Ecto neural progenitor cell (in vitro differentiated cells): ENCODE measurements around the gene HNRNPDL.
A peak's percentile ranks its signal among the peaks of the same experiment; 100 is the strongest.
"Not testable (repeated sequence)": the region's sequence is repeated elsewhere in the genome, so short reads cannot be mapped to it uniquely, and the experiment has no call there.

Experiments used
- DNase-seq: peaks from one replicate; pipeline ENCODE4 v3.0.0-alpha.2; 2018; ENCODE audit warnings: low spot score

The HNRNPDL gene

DNA sequence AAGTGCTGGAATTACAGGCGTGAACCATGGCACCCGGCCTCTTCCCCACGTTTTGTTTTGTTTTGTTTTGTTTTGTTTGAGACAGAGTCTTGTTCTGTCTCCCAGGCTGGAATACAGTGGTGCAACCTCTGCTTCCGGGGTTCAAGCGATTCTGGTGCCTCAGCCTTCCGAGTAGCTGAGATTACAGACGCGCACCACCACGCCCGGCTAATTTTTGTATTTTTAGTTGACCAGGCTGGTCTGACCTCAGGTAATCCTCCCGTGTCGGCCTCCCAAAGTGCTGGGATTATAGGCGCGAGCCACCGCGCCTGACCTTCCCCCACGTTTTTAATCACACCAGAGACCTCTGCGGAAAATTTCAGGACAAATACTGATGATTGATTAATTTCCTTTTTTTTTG lies 2.3 kb upstream of the HNRNPDL start:
- no peak for DNase-seq

DNA sequence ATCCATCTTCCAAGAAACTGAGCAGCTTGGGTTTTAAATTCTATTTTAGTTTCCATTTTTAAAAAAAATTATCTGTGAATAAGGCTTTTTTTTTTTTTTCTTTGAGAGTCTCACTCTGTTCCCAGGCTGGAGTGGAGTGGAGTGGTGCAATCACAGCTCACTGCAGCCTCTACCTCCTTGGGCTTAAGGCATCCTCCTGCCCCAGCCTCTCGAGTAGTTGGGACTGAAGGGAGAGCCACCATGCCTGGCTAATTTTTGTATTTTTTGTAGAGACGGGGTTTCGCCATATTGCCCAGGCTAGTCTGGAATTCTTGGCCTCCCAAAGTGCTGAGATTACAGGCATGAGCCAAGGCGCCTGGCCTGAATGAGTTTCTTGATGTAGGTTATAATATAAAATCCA lies 1.6 kb upstream of the HNRNPDL start:
- DNase-seq = no peak

DNA sequence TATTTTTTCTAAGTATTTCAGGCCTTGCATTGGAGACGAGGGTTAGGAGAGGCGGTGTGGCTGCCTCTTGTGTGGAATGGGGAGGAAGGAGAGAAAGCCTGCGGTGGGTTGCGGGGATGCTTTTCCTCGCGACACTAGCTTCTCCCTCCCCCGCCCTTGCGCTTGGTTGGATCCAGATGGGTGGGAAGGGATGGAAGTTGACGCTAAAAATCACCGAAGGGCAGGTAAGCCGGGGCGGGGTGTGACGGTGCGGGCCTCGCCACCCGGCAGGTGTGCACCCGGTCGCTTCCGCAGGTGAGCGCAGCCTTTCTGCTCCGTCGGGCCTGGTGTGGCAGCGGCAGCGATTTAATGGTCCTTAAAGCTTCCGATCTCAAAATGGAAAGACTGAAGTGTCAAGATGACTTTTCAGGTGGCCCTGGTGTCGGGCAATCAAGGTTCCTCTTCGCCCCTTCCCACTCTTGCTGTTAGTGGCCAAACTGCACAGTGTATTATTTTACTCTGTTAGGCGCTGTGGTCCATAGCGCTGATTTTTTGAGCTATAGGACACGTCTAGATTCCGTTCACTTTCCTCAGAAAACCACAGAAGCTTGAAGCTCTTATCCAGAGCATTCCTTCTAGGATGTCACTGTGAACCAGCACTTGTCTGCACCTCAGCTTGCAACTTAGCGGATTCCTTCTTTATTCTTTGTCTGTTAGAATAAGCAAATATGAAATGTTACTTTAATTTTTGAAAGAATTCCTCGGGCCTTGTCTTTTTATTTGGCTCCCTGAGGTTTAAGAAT lies 893 bp upstream of the HNRNPDL start:
- DNase-seq = no peak

DNA sequence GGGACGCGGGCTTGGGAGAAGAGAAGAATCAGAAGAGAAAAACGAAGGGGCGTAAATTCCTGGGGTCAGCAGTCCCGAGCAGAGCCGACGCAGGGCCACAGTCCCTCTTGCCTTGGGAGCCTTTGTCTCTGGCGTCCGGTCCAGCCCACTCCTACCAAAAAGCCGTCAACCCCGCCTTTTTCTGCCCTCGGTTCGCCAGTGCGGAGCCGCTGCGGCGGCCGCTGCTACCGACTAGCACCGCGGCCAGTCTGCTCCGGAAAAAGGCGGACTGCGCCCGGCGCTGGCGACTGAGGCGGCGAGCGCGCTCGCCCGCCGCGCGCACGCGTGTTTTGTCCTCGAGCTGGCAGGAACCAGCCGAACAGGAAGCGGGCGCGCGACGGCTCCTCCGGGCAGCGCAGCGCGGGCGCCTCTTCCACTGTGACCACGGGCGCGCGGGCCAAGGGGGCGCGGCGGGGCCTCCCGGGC lies 502 bp downstream of the HNRNPDL start:
- no peak for DNase-seq

DNA sequence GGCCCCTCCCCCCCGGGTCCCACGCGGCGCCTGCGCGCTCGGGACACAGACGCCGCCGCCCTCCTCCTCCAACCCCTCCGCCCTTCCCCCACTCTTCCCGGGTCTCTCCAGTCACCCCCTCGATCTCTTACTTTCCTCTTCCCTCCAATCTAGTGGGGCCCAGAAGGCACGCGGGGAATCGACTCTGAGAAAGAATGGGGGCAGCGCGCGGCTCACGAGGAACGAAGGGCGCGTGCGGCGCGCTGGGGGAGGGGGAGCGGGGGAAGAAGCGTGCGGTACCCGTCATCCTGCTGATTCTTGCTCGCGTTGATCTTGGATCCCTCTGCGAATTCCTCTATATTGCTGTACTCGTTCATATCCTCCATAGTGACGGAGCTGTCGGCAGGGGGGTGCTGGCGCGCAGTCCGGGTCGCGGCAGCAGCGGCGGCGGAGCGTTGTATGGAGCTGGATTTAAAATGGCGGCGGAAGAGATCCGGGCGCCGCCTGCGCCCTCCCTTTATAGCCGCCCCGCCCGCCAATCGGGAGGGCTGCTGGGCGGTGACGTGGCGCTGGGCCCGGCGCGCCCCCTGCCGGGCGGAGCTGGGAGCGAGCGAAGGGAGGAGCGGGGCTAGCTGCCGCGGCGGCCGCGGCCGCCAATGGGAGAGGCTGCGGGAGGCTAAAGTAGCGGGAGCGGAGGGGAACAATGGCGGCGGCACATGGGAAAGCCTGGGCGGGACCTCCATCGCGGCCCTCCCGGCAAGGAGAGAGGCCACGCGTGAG lies 1.1 kb downstream of the HNRNPDL start:
- peak; percentile 97 for DNase-seq

DNA sequence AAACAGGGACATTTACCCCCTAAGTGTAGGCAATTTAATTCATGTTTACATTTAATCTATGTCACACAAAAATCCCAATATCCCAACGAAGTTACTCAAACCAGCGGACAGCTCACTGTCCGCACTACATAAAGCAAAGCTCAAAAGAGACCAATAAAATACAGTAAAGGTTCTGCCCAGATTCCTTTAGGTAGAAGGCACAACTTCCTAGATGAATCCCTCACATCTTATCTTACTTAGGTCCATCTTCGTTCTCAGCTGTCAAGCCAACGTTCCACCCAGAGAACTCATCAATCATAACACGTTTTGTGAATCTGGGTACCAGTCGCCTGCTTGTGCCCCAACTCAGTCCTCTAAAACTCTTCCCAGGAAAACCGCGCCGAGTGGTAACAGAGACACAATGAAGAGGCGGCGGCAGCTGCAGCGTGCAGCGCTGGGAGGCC lies 1.7 kb downstream of the HNRNPDL start:
- DNase-seq = no peak

DNA sequence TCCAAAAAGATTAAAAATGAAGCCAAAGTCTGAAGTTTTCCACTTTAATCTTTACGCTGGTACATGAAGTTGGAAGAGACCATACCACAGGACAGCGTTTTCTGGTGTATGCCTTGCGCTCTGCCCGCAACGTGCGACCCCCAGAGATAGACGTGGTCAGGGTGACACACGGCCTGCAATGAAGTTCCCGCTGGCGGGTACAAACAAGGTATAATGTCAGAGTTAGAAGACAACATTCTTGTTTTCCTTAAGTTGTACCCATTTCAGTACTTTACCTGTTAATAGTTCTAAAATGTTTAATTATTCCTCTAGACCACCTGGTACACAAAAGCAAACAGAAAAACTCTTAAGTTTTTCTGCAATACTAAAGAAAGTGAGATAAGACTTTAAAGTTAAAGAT lies 4.8 kb downstream of the HNRNPDL start:
- DNase-seq = no peak

DNA sequence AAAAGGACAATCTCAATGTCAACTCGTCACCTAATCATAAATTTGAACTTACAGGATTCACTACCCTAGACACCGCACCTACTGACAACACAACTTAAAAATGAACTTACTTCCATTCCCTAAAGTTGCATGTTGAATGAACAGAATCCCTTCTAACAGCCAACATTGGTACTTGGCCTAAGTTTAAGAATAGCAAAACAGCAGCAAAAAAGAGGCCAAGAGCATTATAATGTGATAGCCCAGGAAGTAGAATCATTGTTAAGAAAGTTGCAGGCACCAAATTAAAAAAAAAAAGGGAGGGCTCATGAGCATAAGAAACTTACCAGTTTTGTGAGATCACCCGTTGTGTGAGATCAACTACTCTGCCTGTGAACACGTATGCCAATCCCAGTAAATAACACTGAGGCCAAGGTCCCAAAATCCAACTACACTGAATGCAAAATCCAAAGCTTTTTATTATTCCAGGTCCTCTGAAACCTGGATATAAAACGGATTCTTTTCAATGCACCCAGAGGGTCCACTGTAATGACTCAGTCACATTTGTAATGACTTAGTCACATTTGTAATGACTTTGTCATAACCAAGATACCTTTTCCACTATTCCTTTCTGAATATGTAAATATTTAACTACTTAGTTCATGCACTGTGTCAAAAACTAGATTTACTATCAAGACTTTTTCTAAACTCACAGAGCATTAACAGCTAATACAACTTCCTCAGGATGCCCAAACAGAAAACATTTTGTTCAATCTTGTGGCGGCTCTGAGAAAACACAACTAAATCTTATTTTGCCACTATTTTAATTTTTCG lies 6.8 kb downstream of the HNRNPDL start:
- no peak for DNase-seq

DNA sequence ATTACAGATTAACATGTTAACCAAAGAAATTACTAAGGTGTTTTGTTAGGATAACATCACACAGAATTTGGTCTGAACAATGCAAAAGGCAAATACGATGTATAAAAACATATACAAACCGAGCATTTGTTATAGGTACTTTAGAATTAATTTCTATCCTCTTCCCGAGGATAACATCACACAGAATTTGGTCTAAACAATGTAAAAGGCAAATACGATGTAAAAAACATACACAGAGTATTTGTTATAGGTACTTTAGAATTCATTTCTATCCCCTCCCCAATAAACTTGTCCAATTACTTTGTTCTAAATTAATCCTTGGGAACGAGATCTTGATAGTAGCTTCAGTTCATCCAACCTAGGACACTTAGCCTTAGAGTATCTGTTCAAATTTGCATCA lies 7.6 kb downstream of the HNRNPDL start:
- DNase-seq = no peak

DNA sequence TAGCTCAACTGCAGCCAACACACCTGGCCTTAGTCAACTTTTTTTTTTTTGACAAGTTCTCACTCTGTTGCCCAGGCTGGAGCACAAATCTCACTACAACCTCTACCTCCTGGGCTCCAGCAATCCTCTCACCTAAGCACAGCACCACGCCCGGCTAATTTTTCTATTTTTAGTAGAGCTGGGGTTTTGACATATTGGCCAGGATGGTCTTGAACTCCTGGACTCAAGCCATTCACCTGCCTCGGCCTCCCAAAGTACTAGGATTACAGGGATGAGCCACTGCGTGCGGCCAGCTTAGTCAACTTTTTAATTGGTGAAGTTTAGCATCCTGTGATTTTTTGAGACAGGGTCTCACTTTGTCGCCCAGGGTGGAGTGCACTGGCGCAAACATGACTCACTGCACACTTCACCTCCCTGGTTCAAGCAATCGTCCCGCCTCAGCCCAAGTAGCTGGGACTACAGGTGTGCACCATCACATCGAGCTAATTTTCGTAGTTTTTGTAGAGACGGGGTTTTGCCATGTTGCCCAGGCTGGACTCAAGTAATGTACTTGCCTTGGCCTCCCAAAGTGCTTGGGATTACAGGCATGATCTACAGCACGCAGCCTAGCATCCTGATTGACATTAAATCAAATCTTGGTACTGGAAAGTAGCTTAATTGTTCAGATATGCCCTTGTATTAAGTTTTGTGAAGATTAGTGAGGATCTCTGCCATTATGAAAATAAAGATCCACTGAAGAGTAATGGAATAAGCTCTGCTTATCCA lies 8.3 kb downstream of the HNRNPDL start:
- no peak for DNase-seq

DNA sequence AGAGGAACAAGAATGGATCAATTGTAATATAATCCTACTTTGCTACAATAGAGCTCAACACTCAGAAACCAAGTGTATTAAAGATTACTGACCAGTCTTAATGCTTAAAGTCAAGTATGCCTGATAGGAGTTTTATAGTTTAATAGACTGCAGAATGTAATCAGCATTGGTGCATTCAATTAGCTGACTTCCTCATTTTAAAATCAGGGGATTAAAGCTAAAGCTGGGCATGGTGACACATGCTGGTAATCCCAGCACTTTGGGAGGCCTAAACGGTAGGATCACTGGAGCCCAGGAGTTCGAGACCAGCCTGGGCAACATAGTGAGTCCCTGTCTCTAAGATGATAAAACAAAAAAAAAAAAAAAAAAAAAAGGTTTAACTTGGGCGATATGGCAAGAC lies 10.8 kb downstream of the HNRNPDL start:
- DNase-seq = no peak

DNA sequence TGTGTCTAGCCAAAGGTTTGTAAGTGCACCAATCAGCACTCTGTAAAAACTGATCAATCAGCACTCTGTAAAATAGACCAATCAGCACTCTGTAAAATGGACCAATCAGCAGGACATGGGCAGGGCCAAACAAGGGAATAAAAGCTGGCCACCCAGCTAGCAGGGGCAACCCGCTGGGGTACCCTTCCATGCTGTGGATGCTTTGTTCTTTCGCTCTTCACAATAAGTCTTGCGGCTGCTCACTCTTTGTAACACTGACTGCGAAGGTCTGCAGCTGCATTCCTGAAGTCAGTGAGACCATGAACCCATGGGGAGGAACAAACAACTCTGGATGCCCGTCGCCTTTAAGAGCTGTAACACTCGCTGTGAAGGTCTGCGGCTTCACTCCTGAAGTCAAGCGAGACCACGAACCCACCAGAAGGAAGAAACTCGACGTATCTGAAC lies 14.3 kb downstream of the HNRNPDL start:
- peak; percentile 67 for DNase-seq

DNA sequence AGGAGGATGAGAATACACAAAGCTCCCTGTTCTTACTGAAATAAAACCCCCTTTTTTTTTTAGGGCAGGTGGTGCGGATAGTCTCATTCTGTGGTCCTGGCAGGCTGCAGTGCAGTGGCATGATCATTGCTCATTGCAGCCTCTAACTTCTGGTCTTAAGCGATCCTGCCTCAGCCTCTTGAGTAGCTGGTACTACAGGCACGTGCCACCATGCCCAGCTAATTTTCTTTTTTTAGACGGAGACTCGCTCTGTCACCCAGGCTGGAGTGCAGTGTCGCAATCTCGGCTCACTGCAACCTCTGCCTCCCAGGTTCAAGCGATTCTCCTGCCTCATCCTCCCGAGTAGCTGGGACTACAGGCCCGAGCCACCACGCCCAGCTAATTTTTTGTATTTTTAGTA lies 15.2 kb downstream of the HNRNPDL start:
- not testable (repeated sequence) for DNase-seq

DNA sequence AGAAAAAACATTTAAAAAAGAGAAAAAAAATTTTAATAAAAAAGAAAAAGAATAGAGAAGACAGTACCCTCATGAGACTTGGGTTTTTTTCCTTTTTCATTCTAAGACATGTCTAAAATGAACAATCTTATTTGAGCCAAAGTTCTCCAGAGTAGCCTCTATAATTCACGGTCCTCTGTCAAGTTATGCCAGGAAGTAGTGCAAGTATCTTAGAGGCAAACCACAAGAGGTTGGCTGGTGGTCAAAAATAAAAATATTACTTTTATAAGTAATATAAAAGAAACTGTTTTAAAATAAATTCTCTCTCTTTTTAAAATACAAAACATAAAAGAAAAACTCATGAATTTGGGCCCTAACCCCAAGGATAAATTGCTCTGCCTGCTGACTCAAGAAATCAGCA lies 26.5 kb downstream of the HNRNPDL start:
- DNase-seq = no peak

DNA sequence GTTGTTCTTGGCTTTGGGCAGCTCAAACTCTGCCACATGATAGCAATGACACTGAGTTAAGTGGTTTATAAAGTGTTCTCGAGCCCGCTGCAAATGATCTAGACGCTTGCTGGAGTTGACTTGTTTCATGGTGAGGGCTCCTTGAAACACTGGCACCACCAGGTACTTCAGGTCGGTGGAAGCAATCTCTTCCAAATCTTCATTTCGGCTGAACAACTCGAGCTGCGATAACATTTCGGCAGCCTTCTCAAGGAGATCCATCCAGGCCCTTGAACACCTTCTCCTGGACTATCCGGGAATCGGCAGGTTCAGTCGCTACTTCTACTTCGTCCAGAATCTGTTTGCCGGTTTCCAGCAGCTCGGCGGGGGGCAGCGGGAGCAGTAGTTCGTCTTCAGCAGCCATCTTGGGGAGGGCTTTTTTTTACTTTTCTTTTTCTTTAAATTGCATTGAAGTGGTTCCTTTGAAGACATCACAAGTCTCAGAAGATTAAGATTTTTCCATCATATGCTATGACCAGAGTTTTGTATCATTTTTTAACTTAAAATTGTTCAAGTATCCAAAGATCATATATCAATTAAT lies 28.0 kb downstream of the HNRNPDL start:
- DNase-seq = no peak

DNA sequence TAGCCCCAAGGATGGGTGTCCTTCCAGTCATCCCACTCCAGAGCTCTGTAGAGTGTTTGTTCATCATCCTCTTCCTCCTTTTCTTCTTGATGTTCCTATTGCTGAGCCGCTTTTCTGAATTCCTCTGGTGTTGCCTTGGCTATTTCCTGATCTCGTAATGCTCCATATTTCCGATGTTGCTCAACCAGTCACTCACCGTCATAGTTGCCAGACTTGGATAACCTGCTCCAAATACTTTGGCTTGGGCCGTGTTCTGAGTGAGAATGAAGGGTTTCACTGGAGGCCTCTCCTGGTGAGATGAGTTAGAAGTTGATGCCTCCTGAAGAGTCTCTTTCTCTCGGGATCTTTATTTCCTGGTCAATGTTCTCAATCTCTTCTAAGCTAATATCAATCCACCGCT lies 28.7 kb downstream of the HNRNPDL start:
- DNase-seq = no peak

DNA sequence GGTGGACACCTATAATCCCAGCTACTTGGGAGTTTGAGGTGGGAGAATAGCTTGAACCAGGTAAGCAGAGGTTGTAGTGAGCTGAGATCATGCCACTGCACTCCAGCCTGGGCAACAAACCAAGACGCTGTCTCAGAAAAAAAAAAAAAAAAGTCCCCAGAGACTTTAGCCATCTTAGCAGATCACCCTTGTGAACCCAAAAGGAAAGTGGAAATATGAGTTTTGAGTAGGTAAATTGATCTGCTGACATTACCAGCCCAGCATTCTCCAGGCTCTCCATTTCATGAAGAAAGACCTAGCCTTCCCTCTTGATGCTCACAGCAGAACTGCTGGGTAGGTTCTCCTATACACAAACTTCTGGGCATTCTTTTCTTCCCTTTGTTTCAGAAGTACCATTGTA lies 32.0 kb downstream of the HNRNPDL start:
- DNase-seq = no peak

DNA sequence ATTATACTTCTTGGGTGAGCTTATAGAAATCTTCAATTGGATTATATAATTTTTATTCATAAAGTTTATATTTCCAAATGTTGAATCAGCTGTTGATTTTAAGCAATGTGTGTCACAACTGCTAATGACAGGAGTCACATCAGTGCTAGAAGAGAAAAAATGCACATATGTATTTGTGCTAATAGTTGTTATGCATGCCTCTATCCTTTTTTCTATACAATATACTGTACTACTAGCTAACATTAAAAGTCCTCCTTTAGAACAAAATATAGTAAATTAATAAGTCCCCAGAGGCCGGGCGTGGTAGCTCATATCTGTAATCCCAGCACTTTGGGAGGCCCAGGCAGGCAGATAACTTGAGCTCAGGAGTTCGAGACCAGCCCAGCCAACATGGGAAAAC lies 32.7 kb downstream of the HNRNPDL start:
- no peak for DNase-seq

DNA sequence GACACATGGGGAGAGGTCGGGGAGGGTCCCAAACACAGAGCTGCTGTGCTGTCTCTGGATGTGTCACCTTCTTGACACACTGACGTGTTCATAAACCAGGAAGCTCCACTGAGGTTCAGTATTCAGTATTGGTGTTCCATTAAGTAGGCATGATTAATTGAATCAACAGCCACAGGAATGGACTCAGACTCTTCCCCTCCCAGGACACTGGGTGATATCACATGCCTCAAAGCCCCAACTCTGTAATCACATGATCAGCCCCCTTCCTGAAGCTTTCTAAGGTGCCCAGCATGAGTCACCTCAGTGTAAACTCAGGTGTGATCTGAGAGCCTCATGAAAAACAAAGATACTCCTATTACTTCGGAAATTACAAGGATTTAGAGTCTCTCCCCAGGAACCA lies 35.4 kb downstream of the HNRNPDL start:
- DNase-seq = no peak

DNA sequence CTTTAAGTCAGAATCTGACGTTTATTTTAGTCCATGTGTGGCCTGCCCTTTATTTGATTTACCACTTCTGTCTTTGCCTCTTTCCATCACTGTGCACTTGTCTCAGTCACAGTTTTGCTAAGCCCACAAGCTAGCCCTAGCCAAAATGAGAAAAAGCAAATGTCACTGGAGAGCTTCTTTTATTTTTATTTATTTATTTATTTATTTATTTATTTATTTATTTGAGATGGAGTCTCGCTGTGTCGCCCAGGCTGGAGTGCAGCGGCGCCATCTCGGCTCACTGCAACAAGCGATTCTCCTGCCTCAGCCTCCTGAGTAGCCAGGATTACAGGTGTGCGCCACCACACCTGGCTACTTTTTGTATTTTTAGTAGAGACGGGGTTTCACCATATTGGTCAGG lies 40.2 kb downstream of the HNRNPDL start:
- DNase-seq = not testable (repeated sequence)

DNA sequence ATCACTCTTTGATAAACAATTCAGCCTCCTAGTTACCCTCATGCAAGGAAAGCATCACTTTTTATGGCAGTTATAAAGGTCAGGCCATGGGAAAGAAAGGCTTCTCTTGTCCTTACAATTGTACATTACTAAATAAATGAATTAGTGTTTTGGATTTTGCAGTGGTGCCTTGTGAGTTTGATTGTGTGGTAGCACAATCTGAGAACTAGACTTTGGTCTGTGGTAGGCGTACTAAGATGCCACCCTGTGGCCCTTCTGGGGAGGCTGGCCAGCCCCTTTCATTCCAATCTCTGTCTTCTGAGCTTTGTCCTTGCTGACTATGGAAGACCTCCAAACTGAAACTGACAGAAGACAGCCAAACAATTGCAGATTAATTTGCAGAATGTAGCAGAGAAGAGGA lies 41.9 kb downstream of the HNRNPDL start:
- DNase-seq = no peak
